OCI-LY1 (cell line): ENCODE measurements around the gene TPO.

ENCODE experiments used
- CTCF ChIP-seq: fragments of 200-600 bp; sonication (generic), shearing (Covaris generic); IDR thresholded peaks from 2 replicates; pipeline ENCODE4 v1.5.1; 2017; ENCODE audit warnings: mild to moderate bottlenecking, antibody characterized with exemption, low read length, moderate library complexity, mixed read lengths
- EZH2 ChIP-seq: fragments of 200-600 bp; sonication (generic), shearing (Covaris generic); IDR thresholded peaks from 2 replicates; pipeline ENCODE4 v1.8.0; 2017; ENCODE audit warnings: borderline replicate concordance, mixed run types, mild to moderate bottlenecking, antibody characterized with exemption, low read length, moderate library complexity, mixed read lengths

- TF ChIP-seq CTCF, result no peak
- no peak for TF ChIP-seq EZH2
Observed at GRCh38 chr2:1548910-1549673, 135.8 kb downstream of the TPO start.
